K562 (cell line): ENCODE measurements around the gene MAPK4.

Experiments
- ARHGAP35 ChIP-seq: fragments of 450-650 bp; IDR thresholded peaks from 2 replicates; pipeline ENCODE4 v1.6.1; 2018; ENCODE audit not compliant: partially characterized antibody
- CREBBP ChIP-seq: IDR thresholded peaks from one replicate; pipeline ENCODE4 v1.6.1; 2012; ENCODE audit warnings: low read depth, mild to moderate bottlenecking, control low read depth, inconsistent platforms, low read length
- CTCF ChIP-seq, 3 experiments: IDR thresholded peaks in 2 of 3; conservative IDR thresholded peaks in 1 of 3; 2 replicates each; pipeline ENCODE4 v1.5.1; 2011 to 2012; ENCODE audit warnings: low read length in 3 of 3, mild to moderate bottlenecking in 3 of 3, control low read depth in 2 of 3, improper control_type of control experiment in 1 of 3, inconsistent platforms in 1 of 3, low read depth in 1 of 3, mixed read lengths in 1 of 3, moderate library complexity in 1 of 3; ENCODE audit not compliant: insufficient read depth in 2 of 3
- FOS ChIP-seq: IDR thresholded peaks from 3 replicates; pipeline ENCODE4 v1.6.1; 2011; ENCODE audit not compliant: insufficient read length; ENCODE audit errors: extremely low read depth
- HINFP ChIP-seq: fragments of 450-650 bp; conservative IDR thresholded peaks from 2 replicates; pipeline ENCODE4 v1.6.1; 2016; ENCODE audit warnings: missing genetic modification characterization, low read depth, mild to moderate bottlenecking, control low read depth, missing compliant biosample characterization
- HNRNPL ChIP-seq: fragments of 200-400 bp; formaldehyde crosslinking; IDR thresholded peaks from 2 replicates; pipeline ENCODE4 v1.6.1; 2017; ENCODE audit warnings: low read depth, mild to moderate bottlenecking, low read length
- MCM2 ChIP-seq: fragments of 450-650 bp; IDR thresholded peaks from 2 replicates; pipeline ENCODE4 v1.6.1; 2017; ENCODE audit warnings: low read depth, mild to moderate bottlenecking
- NR2C2 ChIP-seq, 2 experiments: fragments of 200-800 bp in 1 of 2; sonication (Bioruptor generic) in 1 of 2; sonication (generic) in 1 of 2; formaldehyde crosslinking in 1 of 2; IDR thresholded peaks; 2 replicates each; pipeline versions ENCODE4 v1.6.1 to v1.8.0; 2016 to 2022; ENCODE audit warnings: mild to moderate bottlenecking in 1 of 2, missing compliant biosample characterization in 1 of 2, missing genetic modification characterization in 1 of 2, missing genetic modification reagents in 1 of 2
- POLR2A ChIP-seq: fragments of 450-650 bp; conservative IDR thresholded peaks from 2 replicates; pipeline ENCODE4 v1.6.1; 2016
- SMARCC2 ChIP-seq: fragments of 450-650 bp; IDR thresholded peaks from 2 replicates; pipeline ENCODE4 v1.6.1; 2017; ENCODE audit warnings: antibody characterized with exemption, moderate library complexity, mild to moderate bottlenecking, low read depth

- TF ChIP-seq HINFP (no peak), POLR2A (no peak), HNRNPL (no peak), MCM2 (no peak), NR2C2 (CRISPR knock-in tag; IDR thresholded peaks at IDR 0.05) (no peak), NR2C2 (tag; IDR thresholded peaks at IDR 0.05) (no peak), CREBBP (no peak), ARHGAP35 (no peak), FOS (no peak), SMARCC2 (no peak), CTCF (IDR thresholded peaks at IDR 0.05 in 2 of 3, conservative IDR thresholded peaks at IDR 0.05 in 1 of 3; ENCODE audit: insufficient read depth in 2 of 3, low read depth in 1 of 3, low read length in 3 of 3) (peak; percentile 39 to 57 (median 55); a peak in 5 of 6 replicates)
Measured at GRCh38 chr18:50662177-50662576, 102.3 kb downstream of the MAPK4 start.
